HG02943 (cell line): Measurements from ENCODE around the gene FBXL2.
"Not testable (repeated sequence)": the region's sequence is repeated elsewhere in the genome, so short reads cannot be mapped to it uniquely, and the experiment has no call there.

Source experiments
- ATAC-seq: cut with Tn5 transposase; IDR thresholded peaks from one replicate; pipeline ENCODE4 v1.9.1; 2021; ENCODE audit warnings: mild to moderate bottlenecking, low read depth, moderate library complexity; ENCODE audit not compliant: unreplicated experiment

The FBXL2 gene

DNA sequence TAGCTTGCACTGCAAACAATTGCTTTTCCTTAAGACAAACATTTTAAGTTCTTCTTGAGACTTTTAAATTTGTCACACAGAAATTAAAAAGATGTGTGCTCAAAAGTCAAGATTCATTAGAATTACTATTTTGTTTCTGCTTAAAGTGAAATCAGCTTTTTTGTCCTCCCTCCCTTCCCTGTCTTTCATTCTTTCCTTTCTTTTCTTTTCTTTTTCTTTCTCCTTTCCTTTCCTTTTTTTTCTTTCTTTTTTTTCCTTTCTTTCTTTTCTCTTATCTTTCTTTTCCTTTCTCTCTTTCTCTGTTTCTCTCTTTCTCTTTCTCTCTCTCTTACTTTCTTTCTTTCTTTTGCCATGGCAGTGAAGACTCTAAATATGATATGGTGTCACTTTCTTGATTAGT lies 37.8 kb downstream of the FBXL2 start:
- no peak for ATAC-seq

DNA sequence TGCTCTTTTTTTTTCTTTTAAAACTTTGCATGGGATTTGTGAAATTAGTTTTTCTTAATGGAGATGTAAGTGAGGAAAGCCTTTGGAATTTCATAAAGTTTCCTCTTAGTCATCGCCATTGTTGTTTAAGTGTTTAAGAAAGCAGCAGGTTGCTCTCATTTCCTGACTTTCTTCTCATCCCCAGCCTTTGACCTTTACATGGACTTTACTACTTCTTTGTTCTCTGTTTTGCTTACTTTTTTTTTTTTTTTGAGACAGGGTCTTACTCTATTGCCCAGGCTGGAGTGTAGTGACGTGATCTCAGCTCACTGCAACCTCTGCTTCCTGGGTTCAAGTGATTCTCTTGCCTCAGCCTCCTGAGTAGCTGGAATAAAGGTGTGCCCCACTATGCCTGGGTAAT lies 38.6 kb downstream of the FBXL2 start:
- no peak for ATAC-seq

DNA sequence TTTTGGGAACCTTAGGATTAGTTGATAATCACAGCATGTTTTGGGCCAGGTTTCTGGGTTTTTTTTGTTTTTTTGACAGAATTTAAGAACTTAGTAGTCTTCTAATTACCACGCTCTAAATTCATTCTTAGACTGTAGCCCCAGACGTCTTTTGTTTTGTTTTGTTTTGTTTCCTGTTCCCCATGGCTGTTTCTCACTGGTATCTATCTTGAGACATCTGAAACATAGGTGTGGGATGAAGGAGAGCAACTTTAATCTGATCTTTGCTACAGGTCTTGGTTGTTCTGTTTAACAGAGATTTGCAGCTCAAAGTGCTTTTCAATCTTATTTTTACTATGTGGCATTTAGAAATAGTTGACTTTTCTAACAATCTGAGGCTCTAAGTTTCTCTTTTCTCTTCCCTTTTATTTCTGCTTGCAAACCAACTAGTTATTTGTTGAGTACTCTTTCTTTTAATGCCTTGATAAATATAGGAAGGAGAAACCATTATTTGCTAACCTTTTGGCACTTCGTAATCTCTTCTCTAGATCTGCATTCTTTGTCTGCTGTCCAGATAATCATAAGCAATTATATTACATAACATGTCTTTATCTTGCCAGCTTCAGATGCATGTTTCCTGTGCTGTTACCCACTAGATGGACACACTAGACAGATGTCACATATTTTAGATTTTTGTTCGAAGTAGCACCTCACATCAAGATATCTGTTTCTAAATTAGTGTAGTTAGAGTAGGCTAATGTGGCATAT lies 40.9 kb downstream of the FBXL2 start:
- ATAC-seq = no peak

DNA sequence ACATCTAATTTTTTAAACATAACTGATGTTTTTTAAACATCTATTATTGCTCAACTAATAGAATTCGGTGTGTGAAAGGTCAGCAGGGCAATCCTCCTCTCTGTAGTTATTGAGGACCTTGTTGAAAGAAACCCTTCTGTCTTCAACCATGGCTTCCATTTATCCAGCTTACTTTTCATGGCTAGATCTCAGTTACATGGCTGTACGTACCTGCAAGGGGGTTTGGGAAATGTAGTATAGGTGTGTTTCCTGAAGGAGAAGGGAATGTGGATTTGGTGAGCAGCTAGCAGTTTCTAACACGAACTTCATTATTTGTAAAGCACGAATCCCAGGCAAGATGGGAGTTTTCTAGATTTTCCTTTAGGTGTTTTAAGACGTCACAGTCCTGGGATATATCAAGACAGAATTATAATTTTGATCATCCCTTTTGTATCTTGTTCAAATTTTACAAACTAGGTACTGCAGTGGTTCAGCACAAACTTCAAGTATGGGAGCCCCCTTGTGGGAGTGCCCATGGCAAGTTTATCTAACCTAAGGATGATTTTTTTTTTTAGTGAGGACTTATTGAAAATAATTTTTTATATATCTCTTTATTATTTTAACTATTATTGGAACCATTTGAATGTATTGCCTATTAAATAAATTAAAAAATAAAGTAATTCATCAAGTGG lies 41.6 kb downstream of the FBXL2 start:
- no peak for ATAC-seq

DNA sequence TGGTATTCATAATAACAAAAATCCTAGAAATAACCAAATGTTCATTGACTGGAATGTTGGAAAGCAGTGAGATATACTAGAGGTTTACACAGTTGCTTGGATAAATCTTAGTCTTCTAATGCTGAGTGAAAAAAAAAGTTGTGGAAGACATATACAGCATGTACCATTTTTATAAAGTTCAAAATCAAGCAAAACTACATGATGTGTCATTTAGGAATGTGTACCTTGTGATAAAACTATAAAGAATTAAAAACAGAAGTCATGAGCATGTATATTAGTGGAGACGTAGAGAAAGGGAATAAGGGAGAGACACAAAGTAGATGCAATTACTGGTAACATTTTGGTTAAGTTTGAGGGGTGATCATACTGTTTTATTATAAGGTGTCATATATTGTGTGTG lies 45.2 kb downstream of the FBXL2 start:
- no peak for ATAC-seq

DNA sequence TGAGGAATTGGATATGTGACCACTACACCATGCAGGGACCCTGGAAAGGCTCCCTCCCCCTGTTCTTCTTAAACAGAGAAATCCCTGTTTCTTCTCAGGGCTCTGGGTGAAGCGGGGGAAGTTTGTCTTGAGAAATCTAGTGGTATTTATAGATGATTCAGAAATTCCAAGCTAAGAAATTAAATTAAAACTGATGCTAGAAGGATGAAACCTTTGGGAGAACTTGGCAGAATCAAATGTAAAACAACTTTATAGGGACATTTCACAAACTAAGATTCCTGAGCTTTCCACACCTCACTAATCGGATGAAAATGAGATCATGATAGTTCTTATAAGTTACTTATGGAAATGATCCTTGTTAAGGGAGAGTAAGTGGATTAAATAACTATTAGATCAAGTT lies 54.2 kb downstream of the FBXL2 start:
- no peak for ATAC-seq

DNA sequence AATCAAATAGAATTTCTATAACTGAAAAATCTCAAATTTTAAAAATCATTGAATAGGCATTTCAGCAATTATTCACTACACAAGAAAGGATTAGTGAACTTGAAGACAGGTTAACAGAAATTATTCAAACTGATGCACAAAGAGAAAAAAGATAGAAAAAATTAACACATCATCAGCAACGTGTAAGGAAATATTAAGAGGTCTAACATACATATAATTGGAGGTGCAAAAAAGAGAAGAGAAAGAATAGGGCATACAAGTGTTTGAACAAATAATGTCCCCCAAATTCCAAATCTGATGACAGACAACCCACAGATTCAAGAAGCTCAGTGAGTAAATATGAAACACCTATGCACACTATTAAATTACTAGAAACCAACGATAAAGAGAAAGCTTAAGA lies 57.1 kb downstream of the FBXL2 start:
- no peak for ATAC-seq

DNA sequence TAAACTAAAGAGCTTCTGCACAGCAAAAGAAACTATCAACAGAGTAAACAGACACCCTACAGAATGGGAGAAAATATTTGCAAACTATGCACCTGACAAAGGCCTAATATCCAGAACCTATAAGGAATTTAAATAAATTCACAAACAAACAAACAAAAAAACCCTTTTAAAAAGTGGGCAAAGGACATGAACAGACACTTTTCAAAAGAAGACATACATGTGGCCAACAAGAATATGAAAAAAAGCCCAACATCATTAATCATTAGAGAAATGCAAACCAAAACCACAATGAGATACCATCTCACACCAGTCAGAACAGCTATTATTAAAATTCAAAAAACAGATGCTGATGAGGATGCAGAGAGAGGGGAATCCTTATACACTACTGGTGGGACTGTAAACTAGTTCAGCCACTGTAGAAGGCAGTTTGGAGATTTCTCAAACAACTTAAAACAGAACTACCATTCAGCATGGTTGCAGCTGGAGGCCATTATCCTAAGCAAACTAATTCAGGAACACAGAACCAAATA lies 61.8 kb downstream of the FBXL2 start:
- not testable (repeated sequence) for ATAC-seq

DNA sequence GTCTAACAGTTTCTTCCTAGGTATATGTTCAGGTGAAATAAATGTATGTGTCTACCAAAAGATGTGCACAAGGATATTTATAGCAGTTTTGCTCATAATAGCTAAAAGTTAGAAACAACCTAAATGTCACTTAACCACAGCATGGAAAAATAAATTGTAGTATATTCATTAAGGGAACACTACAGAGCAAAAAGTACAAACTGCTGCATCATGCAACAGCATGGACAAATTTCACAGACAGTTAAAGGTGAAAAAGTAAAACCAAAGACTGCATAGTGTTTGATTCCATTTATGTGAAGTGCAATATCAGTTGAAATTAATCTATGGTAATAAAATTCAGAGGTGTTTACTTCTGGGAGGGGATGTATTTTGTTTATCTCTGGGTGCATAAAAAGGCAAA lies 62.5 kb downstream of the FBXL2 start:
- ATAC-seq = no peak

DNA sequence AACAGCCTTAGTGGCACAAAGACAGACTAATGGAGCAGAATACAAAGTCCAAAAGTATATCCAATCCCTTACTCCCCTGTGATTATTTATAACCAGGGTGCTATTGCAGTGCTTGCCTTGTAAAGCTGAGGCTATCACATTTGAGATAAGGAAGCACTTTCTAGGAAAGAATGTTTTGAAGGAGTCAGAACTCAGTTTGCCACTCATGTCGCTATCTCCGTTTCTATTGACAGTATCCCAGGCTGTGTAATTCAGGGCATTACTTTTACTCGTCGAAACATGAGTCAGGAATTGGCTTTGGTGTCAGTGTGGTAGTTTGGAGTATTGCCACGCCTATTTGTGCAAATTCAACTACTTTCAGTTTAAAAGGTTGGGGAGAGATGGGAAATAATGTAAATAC lies 78.4 kb downstream of the FBXL2 start:
- ATAC-seq = no peak

DNA sequence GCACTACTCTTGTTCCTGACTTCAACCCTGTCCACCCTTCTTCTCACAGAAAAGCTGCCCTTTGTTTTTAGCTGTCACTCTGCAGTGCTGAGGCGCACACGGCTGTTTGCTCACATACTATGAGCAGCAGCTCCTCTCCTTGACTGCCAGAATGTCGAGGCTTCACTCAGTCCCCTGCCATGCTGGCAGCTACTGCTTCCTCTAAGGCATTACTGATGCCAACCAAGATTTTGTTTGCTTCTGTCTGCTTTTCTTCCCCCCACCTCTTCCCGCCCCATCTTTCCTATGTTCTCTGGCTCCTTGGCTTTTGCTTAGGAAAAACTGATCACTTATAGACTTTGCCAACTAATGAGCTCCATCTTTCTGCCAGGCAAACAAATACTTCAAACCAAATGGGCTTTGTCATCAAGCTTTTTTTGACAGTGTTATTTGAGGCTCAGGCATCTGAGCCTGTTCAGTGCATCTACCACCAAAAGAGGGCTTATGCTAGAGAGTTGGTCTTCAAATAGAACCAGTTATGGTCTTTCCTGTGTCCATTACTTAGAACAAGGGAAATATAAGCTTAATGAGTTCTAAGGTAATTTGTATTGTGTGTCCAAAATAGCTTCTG lies 81.0 kb downstream of the FBXL2 start:
- no peak for ATAC-seq

DNA sequence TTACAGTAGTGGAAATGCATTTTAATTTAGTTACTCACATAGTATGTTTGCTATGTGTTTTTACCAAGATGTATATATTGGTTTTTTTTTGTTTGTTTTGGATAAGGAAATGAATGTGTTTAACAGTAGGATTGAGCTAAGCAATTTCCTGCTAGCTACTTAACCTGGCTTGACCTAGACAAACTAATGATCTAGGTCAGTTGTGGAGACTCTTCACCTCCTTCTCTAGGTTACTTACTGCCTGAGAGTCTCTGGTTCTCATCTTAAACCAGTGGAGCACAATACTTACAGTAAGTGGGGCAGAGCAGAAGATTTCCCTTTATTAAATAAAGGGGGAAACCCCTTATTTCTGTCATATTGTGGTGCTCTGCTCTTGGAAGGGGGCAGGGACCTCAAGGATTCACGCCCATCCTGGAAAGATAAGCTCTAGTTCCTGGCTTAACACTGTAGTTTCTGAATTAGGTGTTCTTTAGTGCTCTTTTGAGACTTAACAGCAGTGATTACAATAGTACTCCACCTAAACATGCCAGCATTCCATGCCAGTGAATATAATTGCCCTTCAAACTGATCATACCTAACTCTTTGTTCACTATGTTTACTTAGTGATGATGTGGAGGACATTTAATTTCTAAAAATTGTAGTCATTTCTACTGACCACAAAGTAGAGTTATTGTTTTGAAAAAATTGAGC lies 83.0 kb downstream of the FBXL2 start:
- no peak for ATAC-seq

DNA sequence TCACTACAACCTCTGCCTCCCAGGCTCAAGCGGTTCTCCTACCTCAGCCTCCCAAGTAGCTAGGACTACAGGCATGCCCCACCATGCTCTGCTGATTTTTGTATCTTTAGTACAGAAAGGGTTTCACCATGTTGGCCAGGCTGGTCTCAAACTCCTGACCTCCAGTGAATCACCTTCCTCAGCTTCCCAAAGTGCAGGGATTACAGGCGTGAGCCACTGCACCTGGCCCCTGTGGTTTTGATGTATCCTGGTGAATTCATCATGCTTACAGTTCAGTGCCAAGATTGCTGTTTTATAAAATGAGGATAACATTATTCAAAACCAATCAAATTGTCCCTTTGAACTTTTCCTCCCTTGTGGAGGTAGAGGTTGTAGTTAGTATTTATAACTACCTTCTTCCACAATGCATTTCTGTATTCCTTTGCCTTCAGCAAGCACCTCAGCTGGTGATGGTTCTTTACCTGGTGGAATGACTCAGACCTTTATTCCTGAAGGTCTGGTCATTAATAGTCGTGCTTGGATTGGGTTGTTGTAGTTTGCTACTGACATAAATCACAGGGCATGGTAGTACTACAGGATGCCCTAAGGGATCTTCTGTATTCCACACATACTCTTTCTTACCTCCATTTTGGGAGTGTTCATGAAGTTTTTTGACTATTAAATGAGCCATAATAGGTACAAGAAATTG lies 86.0 kb downstream of the FBXL2 start:
- ATAC-seq = no peak

DNA sequence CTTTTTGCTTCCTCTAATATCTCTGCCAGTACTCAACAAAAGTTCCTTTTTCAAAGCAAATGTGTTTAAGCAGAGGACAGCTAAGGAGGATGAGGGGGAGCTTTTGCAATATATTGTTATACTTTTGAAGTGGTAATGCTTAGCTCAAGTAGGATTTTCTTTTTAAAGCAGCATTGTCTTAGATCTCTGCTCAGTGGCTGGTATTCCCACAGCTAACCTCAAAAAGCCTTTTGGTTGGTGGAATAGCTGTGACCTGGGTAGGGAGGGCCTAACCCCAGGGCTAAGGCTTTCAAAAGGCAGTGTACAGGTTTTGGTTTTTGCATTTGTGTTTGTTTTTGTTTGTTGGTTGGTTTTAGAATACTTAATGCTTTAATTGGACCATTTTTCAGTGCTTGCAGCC lies 86.8 kb downstream of the FBXL2 start:
- ATAC-seq = no peak

DNA sequence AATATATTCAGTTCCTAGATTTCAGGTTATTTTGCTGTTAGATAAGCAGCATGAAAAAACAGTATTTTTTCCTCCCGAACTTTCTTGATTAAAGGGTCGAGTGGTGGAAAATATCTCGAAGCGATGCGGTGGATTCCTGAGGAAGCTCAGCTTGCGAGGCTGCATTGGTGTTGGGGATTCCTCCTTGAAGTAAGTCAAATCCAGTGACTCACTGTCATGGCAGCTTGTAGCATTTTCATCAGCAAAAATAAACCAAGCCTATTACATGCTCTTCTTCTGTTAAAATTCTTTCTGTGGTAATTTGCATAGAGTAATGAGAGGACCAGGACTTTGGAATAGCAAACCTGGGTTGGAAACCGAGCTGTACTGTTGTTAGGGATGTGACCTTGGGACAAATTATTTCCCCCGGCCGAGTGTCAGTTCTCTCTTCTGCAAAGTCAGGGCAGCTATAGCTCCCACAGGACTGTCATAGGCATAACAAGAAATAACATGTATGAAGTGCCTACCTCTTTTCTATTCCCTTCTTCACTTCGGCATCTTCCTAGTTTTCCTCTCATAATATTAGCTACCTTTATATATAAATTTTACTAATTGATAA lies 87.4 kb downstream of the FBXL2 start:
- no peak for ATAC-seq

DNA sequence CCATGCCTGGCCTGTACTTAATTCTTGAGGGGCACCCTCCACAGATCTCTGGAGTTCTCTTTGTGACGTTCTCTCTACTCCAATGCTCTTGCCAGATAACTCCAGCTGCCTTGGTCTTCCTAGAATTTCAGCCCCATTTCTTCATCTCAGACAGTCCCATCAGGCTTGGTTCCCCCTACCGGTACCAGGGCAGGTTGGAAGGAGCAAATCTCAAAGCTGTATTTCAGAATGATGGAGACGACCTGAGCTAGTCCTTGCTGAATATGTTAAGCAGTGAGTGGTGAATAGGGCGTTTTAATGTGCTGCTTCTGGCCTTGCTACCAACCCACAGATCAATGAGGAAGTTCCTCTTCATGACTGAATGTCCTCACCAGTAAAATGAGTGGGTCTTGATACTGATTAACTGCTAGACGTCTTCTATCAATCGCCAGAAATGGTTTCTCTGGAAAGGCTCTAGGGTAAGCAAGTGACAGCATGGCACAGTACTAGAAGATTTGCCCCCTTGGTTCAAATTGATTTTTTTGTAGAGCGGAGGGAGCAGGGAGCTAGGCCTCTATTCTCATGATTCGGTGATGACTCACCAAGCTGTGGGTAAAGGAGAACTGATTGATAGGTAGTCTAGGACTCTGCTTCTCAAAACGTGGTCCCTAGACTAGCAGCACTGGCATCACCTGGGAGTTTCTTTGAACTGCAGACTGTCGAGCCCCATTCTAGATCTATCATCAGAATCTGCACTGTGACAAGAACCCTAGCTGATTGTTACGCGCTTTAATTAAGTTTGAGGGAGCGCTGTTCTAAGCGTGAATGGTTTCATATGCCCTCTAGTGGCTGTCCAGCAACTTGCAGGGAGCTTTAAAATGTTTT lies 95.2 kb downstream of the FBXL2 start:
- ATAC-seq = no peak

DNA sequence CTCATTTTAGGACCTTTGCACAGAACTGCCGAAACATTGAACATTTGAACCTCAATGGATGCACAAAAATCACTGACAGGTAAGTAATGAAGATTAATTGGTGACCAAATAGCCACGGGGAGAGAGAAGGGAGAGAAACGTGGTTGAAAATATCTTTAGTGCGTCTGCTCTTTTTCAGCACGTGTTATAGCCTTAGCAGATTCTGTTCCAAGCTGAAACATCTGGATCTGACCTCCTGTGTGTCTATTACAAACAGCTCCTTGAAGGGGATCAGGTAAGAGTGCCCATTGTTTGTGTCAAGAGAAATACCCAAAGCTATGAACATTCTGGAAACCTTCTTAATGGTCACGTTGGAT lies 95.8 kb downstream of the FBXL2 start:
- no peak for ATAC-seq

DNA sequence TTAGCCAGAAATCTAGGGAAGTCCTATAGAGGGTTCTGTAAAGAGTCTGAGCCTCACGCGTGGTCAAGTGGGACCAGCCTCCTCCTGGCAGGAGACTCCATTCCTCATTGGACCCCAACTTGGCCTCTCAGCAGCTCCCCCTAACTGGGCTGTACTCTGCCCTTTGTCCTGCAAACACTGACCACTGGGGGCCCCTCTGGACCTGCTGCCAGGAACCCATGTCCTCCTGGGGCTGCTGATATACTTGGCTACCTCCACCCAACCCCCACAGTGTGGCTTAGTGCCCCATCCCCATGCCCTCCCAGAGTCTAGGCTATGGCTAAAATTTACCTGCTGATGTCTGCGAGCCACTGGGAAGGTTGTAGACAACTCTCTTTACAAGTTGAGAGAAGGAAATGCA lies 100.2 kb downstream of the FBXL2 start:
- ATAC-seq = no peak

DNA sequence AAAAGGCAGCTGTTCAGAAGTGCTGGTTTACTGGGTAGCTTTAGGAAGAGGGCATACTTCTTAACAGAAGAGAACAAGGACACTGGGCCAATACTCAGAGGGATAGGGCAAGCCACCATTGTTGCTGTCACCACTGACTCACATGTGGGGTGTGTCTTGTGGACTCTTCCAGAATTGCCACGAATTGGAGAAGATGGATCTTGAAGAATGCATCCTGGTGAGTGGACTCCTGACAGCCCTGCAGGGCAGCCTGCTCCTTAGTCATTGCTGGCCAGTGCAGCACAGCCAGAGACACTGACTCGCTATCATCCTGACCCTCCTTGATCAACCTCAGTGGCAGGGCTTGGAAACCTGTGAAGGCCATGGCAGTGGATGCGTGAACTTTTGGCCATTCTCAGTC lies 100.7 kb downstream of the FBXL2 start:
- no peak for ATAC-seq
